Ishikawa (cell line): ENCODE results near the gene INHBE.

Experiments
- CEBPB ChIP-seq: IDR thresholded peaks from 2 replicates; pipeline ENCODE4 v1.6.1; 2012
- CREB1 ChIP-seq: IDR thresholded peaks from 2 replicates; pipeline ENCODE4 v1.6.1; 2012; ENCODE audit warnings: low read depth
- EP300 ChIP-seq: IDR thresholded peaks from 2 replicates; pipeline ENCODE4 v1.6.1; 2012; ENCODE audit warnings: borderline replicate concordance
- FOXM1 ChIP-seq: IDR thresholded peaks from 2 replicates; pipeline ENCODE4 v1.6.1; 2012; ENCODE audit warnings: low read depth, borderline replicate concordance
- NFIC ChIP-seq: IDR thresholded peaks from 2 replicates; pipeline ENCODE4 v1.6.1; 2012
- RAD21 ChIP-seq: IDR thresholded peaks from 2 replicates; pipeline ENCODE4 v1.6.1; 2012; ENCODE audit warnings: low read depth
- TAF1 ChIP-seq: IDR thresholded peaks from 2 replicates; pipeline ENCODE4 v1.6.1; 2012; ENCODE audit warnings: low read depth, mild to moderate bottlenecking
- TCF12 ChIP-seq: IDR thresholded peaks from 2 replicates; pipeline ENCODE4 v1.6.1; 2012; ENCODE audit warnings: low read depth
- TEAD4 ChIP-seq: IDR thresholded peaks from 2 replicates; pipeline ENCODE4 v1.6.1; 2012
- YY1 ChIP-seq: IDR thresholded peaks from 2 replicates; pipeline ENCODE4 v1.6.1; 2012; ENCODE audit warnings: low read depth
- TF ChIP-seq, protein P1 (sequence below): IDR thresholded peaks from 2 replicates; pipeline ENCODE4 v1.6.1; 2012; ENCODE audit warnings: low read depth, mild to moderate bottlenecking
- TF ChIP-seq, protein P2 (sequence below): IDR thresholded peaks from 2 replicates; pipeline ENCODE4 v1.6.1; 2012
- TF ChIP-seq, protein P3 (sequence below): IDR thresholded peaks from 2 replicates; pipeline ENCODE4 v1.6.1; 2012

DNA sequence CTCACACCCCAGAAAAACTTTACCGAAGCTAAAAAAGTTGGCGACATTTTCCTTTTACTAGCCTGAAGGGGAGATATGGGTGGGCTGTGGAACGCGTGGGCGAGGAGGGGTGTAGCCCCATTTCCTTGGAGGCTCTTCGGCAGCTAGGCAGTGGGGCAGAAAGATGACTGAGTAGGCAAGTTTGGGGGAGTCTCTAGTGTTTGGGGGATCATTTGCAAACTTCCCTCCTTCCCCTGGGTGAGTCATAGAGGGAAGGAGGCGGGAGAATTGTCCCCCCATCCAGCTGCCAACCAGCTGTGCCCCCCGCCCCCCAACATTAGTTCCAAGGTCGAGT, 6.8 kb downstream of the INHBE start:
- TF ChIP-seq RAD21 (no peak), CEBPB (no peak), CREB1 (no peak), FOXM1 (no peak), EP300 (no peak), YY1 (no peak), NFIC (no peak), TAF1 (no peak), TCF12 (0 out of 2 replicates have a peak, but pooled peaks have one; percentile 4), TEAD4 (no peak)
- TF ChIP-seq, protein P1, sequence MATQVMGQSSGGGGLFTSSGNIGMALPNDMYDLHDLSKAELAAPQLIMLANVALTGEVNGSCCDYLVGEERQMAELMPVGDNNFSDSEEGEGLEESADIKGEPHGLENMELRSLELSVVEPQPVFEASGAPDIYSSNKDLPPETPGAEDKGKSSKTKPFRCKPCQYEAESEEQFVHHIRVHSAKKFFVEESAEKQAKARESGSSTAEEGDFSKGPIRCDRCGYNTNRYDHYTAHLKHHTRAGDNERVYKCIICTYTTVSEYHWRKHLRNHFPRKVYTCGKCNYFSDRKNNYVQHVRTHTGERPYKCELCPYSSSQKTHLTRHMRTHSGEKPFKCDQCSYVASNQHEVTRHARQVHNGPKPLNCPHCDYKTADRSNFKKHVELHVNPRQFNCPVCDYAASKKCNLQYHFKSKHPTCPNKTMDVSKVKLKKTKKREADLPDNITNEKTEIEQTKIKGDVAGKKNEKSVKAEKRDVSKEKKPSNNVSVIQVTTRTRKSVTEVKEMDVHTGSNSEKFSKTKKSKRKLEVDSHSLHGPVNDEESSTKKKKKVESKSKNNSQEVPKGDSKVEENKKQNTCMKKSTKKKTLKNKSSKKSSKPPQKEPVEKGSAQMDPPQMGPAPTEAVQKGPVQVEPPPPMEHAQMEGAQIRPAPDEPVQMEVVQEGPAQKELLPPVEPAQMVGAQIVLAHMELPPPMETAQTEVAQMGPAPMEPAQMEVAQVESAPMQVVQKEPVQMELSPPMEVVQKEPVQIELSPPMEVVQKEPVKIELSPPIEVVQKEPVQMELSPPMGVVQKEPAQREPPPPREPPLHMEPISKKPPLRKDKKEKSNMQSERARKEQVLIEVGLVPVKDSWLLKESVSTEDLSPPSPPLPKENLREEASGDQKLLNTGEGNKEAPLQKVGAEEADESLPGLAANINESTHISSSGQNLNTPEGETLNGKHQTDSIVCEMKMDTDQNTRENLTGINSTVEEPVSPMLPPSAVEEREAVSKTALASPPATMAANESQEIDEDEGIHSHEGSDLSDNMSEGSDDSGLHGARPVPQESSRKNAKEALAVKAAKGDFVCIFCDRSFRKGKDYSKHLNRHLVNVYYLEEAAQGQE, result no peak
- TF ChIP-seq, protein P2, sequence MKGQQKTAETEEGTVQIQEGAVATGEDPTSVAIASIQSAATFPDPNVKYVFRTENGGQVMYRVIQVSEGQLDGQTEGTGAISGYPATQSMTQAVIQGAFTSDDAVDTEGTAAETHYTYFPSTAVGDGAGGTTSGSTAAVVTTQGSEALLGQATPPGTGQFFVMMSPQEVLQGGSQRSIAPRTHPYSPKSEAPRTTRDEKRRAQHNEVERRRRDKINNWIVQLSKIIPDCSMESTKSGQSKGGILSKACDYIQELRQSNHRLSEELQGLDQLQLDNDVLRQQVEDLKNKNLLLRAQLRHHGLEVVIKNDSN, result no peak
- TF ChIP-seq, protein P3, sequence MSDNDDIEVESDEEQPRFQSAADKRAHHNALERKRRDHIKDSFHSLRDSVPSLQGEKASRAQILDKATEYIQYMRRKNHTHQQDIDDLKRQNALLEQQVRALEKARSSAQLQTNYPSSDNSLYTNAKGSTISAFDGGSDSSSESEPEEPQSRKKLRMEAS, result no peak
